ENCODE results near the gene ULK3. TPM values are rescaled to one million over a fixed set of nuclear protein-coding genes. Genes with fewer than 3 reads are reported as not detected.

ULK3 gene
- total RNA-seq, 1 donor: 25.6 TPM

DNA sequence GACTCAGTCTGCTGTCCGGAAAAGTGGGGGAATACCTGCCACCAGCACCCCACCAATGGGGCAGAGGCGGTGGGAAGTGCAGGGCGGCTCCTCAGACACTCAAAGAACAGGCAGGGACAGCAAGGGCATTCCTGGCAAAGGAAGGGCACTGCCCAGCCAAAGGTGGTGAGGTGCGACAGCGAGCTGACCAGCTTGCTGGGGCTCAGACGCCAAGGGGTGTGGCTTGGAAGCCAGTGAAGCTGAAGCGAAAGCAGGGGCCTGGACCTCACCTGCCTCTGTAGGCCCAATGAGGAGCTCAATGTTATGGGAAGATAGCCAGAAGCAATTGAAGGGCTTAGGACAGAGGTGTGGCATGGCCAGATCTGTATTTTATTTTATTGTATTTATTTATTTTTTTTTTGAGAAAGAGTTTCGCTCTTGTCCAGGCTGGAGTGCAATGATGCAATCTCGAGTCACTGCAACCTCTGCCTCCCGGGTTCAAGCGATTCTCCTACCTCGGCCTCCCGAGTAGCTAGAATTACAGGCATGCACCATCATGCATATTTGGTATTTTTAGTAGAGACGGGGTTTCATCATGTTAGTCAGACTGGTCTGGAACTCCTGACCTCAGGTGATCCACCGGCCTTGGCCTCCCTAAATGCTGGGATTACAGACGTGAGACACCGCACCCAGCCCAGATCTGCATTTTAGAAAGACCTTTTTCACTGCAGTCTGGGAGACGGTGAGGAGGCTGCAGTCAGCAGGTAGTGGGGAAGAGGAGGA, 34.7 kb downstream of the ULK3 start:
- Histone ChIP-seq H3K9me3 (ENCODE audit: low read depth, low read length) (no peaks in the 10 kb centered on the region), H3K4me1 (ENCODE audit: insufficient read depth, low read length) (peaks cover 4% of the 10 kb centered on the region), H3K4me3 (ENCODE audit: low read length) (no peak overlapping the region), H3K27me3 (ENCODE audit: insufficient read depth, low read length) (no peaks in the 10 kb centered on the region)

DNA sequence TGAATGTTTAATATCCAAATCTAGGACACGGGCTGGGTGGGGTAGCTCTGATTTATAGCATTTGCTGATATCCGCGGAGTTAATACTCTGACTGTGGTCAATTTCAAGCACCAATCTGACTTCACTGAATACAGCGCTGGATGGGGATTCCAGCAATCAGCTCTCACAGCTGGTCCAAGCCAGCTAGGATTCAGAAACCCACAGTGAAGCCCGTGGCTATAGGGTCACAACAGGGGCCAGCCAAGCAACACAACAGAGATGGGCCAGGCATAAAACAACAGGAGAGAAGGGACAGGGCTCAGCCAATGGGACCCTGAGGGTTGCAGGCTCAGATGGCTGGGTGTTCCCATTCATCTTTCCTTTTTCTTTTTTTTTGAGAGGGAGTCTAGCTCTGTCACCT, 35.7 kb downstream of the ULK3 start:
- Histone ChIP-seq H3K9me3 (ENCODE audit: low read depth, low read length) (no peaks in the 10 kb centered on the region), H3K27me3 (ENCODE audit: insufficient read depth, low read length) (no peaks in the 10 kb centered on the region), H3K4me1 (ENCODE audit: insufficient read depth, low read length) (peaks cover 4% of the 10 kb centered on the region), H3K4me3 (ENCODE audit: low read length) (no peak overlapping the region)

DNA sequence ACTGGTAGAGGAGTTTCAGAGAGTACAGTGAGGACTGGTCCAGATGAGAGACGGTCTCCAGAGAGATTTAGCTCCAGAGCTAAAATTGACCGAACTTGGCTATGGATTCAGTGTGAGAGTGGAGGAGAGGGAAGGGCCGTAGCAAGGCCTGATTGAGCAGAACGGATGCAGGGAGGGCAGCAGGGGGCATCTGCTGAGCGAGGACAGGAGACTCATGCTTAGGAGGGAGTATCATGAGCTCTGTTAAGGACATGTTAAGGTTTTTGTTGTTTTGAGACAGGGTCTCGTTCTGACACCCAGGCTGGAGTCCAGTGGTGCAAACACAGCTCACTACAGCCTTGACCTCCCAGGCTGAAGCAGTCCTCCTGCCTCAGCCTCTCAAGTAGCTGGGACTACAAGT, 38.0 kb downstream of the ULK3 start:
- H3K4me1 ChIP-seq (ENCODE audit: insufficient read depth, low read length): peaks cover 13% of the 10 kb centered on the region
- H3K9me3 ChIP-seq (ENCODE audit: low read depth, low read length): no peaks in the 10 kb centered on the region
- no peak overlapping the region for H3K4me3 ChIP-seq (ENCODE audit: low read length)
- H3K27me3 ChIP-seq (ENCODE audit: insufficient read depth, low read length): no peaks in the 10 kb centered on the region

DNA sequence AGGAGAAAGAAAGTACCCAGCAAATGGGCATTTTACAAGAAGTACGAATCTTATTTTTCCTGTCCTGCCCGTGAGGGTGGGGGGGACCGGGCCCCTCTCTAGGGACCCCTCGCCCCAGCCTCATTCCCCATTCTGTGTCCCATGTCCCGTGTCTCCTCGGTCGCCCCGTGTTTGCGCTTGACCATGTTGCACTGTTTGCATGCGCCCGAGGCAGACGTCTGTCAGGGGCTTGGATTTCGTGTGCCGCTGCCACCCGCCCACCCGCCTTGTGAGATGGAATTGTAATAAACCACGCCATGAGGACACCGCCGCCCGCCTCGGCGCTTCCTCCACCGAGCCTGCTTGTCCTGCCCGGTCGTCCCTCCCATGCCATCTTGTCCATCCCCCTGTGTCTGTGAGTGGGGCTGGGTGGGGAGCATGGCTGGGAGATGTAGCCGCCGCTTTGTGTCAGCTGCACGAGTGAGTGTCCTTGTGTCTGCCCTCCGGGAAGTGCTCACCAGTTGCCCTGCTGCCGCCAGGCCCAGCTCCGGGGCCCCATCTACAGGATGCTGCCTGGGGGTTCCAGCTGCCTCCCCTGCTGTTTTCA, 40.0 kb downstream of the ULK3 start:
- no peak overlapping the region for H3K4me3 ChIP-seq (ENCODE audit: low read length)
- H3K27me3 ChIP-seq (ENCODE audit: insufficient read depth, low read length): no peaks in the 10 kb centered on the region
- H3K9me3 ChIP-seq (ENCODE audit: low read depth, low read length): no peaks in the 10 kb centered on the region

DNA sequence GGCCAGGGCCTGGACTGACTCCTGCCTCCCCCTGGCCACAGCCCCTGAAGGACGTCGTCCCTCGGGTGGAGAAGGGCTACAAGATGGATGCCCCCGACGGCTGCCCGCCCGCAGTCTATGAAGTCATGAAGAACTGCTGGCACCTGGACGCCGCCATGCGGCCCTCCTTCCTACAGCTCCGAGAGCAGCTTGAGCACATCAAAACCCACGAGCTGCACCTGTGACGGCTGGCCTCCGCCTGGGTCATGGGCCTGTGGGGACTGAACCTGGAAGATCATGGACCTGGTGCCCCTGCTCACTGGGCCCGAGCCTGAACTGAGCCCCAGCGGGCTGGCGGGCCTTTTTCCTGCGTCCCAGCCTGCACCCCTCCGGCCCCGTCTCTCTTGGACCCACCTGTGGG, 40.7 kb downstream of the ULK3 start:
- Histone ChIP-seq H3K9me3 (ENCODE audit: low read depth, low read length) (no peaks in the 10 kb centered on the region), H3K4me1 (ENCODE audit: insufficient read depth, low read length) (peaks cover 36% of the 10 kb centered on the region), H3K27me3 (ENCODE audit: insufficient read depth, low read length) (no peaks in the 10 kb centered on the region), H3K4me3 (ENCODE audit: low read length) (no peak overlapping the region)

More for the DNA sequence above, 40.0 kb downstream of the ULK3 start:
- H3K4me1 ChIP-seq (ENCODE audit: insufficient read depth, low read length): peaks cover 30% of the 10 kb centered on the region

DNA sequence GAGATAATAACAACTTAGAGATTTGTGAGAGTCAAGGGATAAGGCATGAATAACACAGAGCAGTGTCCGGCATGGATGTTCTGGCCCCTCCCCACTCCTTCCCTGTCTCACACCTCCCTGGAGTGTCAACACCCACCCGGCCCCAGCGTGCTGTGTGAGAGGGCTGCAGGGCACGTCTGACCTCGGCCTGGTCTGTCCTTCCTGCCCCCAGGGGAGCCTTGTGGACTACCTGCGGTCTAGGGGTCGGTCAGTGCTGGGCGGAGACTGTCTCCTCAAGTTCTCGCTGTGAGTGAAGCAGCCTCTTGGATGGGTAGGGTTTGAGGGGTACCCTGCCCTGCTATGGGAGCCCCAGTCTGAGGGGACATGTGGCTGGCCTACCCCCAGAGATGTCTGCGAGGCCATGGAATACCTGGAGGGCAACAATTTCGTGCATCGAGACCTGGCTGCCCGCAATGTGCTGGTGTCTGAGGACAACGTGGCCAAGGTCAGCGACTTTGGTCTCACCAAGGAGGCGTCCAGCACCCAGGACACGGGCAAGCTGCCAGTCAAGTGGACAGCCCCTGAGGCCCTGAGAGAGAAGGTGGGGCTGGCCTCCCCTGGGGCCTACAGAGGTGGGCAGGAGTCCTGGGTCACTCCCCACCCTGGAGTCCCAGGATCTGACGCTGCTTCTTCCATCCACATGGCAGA, 41.5 kb downstream of the ULK3 start:
- Histone ChIP-seq H3K27me3 (ENCODE audit: insufficient read depth, low read length) (no peaks in the 10 kb centered on the region), H3K9me3 (ENCODE audit: low read depth, low read length) (no peaks in the 10 kb centered on the region), H3K4me1 (ENCODE audit: insufficient read depth, low read length) (peaks cover 45% of the 10 kb centered on the region)

DNA sequence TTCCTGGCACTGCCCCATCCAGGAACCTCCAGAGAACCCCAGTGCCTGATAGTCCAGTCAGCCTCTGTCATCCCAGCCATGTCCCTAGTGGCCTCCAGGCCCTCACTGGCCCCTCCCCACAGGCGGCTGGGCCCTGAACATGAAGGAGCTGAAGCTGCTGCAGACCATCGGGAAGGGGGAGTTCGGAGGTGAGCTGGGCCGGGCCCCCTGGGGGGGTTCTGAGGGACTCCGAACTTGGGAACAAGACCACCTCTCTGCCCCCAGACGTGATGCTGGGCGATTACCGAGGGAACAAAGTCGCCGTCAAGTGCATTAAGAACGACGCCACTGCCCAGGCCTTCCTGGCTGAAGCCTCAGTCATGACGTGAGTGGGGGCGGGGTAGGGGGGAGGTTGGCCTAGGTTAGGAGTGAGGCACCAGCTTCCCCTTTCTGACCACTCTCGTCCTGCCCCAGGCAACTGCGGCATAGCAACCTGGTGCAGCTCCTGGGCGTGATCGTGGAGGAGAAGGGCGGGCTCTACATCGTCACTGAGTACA, 42.3 kb downstream of the ULK3 start:
- no peaks in the 10 kb centered on the region for H3K9me3 ChIP-seq (ENCODE audit: low read depth, low read length)
- H3K27me3 ChIP-seq (ENCODE audit: insufficient read depth, low read length): no peaks in the 10 kb centered on the region
- H3K4me1 ChIP-seq (ENCODE audit: insufficient read depth, low read length): peaks cover 53% of the 10 kb centered on the region
- H3K4me3 ChIP-seq (ENCODE audit: low read length): no peak overlapping the region

More for the DNA sequence above, 41.5 kb downstream of the ULK3 start:
- H3K4me3 ChIP-seq (ENCODE audit: low read length): no peak overlapping the region

DNA sequence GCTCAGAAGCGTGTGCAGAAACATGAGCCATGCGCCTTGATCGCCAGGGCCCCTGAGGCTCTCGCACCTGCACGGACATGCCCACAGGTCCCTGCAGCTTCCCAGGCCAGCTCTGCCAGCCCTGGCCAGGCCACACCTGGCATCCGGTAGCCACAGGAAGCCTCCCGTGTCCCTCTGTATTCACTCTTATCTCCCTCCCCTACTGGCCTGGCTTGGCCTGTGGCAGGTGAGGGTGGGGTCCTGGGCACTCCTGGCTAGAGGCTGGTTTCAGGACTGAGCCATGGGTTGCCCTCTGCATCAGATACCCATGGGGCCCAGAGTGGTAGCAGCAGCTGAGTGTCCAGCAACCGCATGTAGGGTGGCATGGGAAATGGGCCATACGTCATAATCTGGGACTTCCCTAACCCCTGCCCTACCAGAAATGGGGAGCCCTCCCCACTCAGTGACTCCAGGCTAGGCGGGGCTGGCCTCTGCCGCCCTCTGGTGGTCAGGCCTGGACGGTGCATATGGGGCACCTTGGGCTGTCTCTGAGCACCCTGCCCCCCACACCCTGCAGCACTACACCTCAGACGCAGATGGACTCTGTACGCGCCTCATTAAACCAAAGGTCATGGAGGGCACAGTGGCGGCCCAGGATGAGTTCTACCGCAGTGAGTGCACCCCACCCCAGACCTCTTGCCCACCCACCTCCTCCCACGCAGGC, 42.9 kb downstream of the ULK3 start:
- H3K9me3 ChIP-seq (ENCODE audit: low read depth, low read length): no peaks in the 10 kb centered on the region
- H3K4me1 ChIP-seq (ENCODE audit: insufficient read depth, low read length): peaks cover 59% of the 10 kb centered on the region
- H3K4me3 ChIP-seq (ENCODE audit: low read length): no peak overlapping the region
- H3K27me3 ChIP-seq (ENCODE audit: insufficient read depth, low read length): no peaks in the 10 kb centered on the region

DNA sequence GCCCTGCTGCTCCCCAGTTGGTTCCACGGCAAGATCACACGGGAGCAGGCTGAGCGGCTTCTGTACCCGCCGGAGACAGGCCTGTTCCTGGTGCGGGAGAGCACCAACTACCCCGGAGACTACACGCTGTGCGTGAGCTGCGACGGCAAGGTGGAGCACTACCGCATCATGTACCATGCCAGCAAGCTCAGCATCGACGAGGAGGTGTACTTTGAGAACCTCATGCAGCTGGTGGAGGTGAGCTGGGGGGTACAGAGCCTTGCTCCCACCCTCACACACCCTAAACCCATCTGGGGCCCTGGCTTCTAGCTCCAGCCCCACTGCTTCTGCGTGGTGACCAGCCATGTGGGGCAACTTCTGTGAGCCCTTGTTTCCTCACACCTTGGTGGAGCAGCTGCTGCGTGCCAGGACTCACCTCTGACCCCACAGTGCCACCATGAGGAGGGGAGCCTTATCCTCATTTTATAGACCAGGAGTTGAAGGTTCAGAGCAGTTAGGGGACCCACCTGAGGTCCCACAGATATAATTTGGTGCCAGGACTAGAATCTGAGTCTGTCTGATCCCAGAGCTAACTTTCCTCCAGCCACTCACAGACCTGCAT, 43.6 kb downstream of the ULK3 start:
- H3K4me3 ChIP-seq (ENCODE audit: low read length): no peak overlapping the region
- no peaks in the 10 kb centered on the region for H3K27me3 ChIP-seq (ENCODE audit: insufficient read depth, low read length)
- H3K9me3 ChIP-seq (ENCODE audit: low read depth, low read length): no peaks in the 10 kb centered on the region
- peaks cover 66% of the 10 kb centered on the region for H3K4me1 ChIP-seq (ENCODE audit: insufficient read depth, low read length)

DNA sequence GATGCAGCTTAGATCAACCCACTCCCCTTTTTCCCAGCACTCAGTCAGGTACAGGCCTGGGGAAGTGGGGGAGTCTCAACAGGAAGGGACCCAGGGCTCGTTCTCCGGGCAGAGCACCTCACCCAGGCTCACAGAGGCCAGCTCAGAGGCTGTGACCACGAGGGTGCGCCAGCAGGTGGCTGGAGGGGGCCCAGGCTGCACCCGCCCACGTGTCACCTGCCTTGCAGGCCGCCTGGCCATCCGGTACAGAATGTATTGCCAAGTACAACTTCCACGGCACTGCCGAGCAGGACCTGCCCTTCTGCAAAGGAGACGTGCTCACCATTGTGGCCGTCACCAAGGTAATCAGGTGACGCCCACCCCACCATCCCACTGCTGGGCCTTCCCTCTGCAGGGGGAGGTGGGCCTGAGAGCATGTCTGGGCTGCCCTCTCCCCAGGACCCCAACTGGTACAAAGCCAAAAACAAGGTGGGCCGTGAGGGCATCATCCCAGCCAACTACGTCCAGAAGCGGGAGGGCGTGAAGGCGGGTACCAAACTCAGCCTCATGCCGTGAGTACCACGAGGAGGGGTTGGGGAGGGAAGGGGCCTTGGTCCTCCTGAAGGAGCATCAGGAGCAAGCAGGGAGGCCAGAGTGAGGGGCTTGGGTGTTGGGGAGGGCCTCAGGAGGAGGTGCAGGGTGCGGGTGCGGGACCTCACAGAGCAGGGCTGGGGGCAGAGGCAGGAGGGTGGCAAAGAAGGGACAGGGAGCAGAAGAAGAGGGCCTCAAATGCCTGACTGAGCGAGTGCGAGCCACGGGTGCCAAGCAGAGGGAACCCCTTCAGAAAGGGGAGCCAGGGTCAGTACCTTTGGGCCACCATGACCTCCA, 44.3 kb downstream of the ULK3 start:
- no peaks in the 10 kb centered on the region for H3K27me3 ChIP-seq (ENCODE audit: insufficient read depth, low read length)
- H3K4me1 ChIP-seq (ENCODE audit: insufficient read depth, low read length): peaks cover 70% of the 10 kb centered on the region
- no peaks in the 10 kb centered on the region for H3K9me3 ChIP-seq (ENCODE audit: low read depth, low read length)
- H3K4me3 ChIP-seq (ENCODE audit: low read length): no peak overlapping the region

DNA sequence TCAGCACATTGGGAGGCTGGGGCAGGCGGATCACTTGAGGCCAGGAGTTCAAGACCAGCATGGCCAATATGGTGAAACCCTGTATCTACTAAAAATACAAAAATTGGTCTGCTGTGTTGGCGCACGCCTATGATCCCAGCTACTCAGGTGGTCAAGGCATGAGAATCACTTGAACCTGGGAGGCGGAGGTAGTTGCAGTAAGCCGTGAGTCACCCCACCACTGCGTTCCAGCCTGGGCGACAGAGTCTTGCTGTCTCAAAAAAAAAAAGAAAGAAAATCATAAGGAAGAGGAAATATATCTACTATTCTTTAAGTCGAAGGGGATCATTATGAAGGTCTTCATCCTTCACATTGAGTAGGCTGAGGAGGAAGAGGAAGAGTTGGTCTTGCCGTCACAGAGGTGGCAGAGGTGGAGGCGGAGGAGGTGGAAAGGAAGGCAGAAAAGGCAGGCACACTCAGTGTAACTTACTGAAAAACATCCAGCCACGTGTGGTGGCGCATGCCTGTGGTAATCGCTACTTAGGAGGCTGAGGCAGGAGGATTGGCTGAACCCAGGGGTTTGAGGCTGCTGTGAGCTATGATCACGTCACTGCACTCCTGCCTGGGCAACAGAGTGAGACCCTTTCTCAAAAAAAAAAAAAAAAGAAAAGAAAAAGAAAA, 46.9 kb downstream of the ULK3 start:
- Histone ChIP-seq H3K9me3 (ENCODE audit: low read depth, low read length) (no peaks in the 10 kb centered on the region), H3K4me3 (ENCODE audit: low read length) (no peak overlapping the region), H3K4me1 (ENCODE audit: insufficient read depth, low read length) (peaks cover 95% of the 10 kb centered on the region), H3K27me3 (ENCODE audit: insufficient read depth, low read length) (no peaks in the 10 kb centered on the region)

DNA sequence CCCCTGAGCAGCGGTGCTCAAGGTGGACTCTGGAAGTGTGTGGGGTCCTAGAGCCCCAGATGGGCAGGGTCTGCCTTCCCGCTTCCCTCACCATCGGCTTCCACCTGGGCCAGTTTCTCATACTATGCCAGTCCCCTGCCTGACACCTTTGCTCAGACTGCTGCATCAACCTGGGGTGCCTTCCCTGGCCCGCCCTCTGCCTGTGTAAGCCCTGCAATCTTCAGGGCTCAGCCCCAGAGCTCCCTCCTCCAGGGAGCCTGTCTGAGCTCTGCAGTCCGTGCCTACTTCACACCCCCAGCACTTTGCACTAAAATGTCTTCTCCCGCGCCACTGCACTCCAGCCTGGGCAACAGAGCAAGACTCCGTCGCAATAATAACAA, 48.0 kb downstream of the ULK3 start:
- Histone ChIP-seq H3K27me3 (ENCODE audit: insufficient read depth, low read length) (no peaks in the 10 kb centered on the region), H3K4me3 (ENCODE audit: low read length) (no peak overlapping the region), H3K9me3 (ENCODE audit: low read depth, low read length) (no peaks in the 10 kb centered on the region)

DNA sequence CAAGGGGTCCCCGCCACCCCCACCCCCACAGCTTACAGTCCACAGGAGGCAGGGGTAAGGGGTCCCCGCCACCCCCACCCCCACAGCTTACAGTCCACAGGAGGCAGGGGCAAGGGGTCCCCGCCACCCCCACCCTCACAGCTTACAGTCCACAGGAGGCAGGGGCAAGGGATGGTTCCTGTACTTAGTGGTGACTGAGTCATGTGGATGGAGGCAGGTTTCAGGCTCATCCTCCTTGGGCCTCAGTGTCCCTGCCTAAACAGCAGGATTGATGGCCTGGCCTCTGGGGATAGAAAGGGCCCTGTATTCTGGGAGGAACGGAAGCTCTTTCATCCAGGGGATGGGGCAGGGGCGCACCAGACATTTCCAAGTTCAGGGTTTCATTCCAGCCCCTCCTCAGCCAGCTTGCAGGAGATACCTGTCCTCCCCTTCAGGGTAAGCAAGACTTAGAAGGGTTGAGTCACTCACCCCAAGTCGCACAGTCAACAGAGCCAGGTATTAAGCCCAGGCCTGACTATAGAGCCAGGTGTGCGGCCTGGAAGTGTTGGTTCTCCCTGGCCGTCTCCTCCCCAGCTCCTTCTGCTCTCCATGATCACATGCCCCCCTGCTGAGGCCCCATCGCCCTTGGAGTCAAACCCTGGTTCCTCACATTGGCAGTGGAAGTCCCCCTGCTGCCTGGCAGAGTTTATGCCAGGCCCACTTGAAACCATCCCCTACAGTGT, 48.5 kb downstream of the ULK3 start:
- no peaks in the 10 kb centered on the region for H3K27me3 ChIP-seq (ENCODE audit: insufficient read depth, low read length)
- H3K4me3 ChIP-seq (ENCODE audit: low read length): no peak overlapping the region

More for the DNA sequence above, 48.0 kb downstream of the ULK3 start:
- peaks cover 97% of the 10 kb centered on the region for H3K4me1 ChIP-seq (ENCODE audit: insufficient read depth, low read length)

More for the DNA sequence above, 48.5 kb downstream of the ULK3 start:
- Histone ChIP-seq H3K9me3 (ENCODE audit: low read depth, low read length) (no peaks in the 10 kb centered on the region), H3K4me1 (ENCODE audit: insufficient read depth, low read length) (peaks cover 97% of the 10 kb centered on the region)
